GM18498 (cell line): ENCODE measurements around the gene SPRED1.
A peak's percentile ranks its signal among the peaks of the same experiment; 100 is the strongest.
"Not testable (repeated sequence)": the region's sequence is repeated elsewhere in the genome, so short reads cannot be mapped to it uniquely, and the experiment has no call there.

Source experiments
- ATAC-seq: cut with Tn5 transposase; IDR thresholded peaks from one replicate; pipeline ENCODE4 v1.9.1; 2021; ENCODE audit warnings: mild to moderate bottlenecking, moderate library complexity; ENCODE audit not compliant: unreplicated experiment

Gene SPRED1

DNA sequence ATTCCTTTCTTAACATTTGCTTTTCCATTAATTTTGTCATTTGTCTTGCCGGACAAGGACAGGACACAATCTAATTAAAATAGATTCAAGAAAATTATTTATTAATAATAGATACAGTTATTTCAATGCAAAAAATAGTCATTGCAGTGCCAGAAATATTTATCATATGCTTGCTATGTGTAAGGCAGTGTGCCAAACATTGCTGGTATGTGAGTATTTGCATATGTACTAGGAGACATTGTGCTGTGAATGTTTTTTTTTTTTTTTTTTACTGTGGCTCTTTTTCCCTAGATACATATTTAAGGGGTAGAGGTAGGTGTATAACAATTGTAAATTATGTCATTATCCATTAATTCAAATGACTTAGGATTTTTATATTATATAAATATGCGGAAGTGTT lies 23.3 kb downstream of the SPRED1 start:
- ATAC-seq, result no peak

DNA sequence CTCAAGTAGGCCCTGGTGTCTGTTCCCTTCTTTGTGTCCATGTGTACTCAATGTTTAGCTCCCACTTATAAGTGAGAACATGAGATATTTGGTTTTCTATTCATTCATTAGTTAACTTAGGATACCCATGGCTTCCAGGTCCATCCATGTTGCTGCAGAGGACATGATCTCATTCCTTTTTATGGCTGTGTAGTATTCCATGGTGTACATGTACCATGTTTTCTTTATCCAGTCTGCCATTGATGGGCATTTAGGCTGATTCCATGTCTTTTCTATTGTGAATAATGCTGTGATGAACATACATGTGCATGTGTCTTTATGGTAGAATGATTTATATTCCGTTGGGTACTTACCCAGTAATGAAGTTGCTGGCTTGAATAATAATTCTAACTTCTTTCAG lies 24.6 kb downstream of the SPRED1 start:
- not testable (repeated sequence) for ATAC-seq

DNA sequence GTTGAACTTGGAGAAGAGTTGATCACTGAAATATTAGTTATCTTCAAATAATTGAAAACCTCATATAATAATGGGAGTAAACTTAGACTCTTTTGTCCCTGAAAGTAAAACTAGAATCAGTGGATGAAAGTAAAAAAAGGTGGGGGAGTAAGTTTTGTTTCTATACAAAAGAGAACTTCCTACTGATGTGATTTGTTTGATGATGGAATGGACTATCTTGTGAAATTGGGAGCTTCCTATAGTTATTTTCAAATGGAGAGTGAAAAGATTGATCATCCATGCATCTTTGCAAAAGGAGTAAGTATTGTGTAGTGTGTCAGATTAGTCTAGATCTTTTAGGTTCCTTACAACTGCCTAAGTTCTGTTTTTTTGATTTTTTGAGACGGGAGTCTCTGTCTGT lies 28.4 kb downstream of the SPRED1 start:
- ATAC-seq, result no peak

DNA sequence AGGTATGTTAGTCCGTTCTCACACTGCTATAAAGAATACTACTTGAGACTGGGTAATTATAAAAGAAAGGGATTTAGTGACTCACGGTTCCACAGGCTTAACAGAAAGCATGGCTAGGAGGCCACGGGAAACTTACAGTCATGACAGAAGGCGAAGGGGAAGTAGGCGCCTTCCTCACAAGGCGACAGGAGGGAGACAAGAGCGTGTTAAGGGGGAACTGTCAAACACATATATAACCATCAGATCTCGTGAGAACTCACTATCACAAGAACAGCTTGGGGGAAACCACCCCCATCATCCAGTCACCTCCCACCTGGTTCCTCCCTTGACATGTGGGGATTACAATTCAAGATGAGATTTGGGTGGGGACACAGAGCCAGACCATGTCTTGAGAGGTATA lies 30.4 kb downstream of the SPRED1 start:
- no peak for ATAC-seq

DNA sequence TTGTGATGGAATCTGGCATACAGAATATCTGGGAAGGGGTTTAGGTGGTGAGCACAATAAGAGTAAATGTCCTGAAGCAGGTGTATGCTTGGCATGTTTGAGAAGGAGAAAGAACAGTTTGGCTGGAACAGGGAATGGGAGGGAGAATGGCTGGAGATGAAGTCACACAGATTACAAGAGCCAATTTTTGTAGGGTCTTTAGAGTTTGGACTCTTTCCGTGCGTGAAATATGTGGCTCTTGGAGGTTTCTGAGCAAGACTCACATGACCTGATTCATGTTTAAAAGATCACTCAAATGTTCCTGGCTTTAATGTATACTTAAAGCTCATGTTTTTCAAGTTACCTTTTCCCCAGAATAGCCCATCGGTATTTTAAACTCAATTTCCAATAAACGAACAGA lies 32.8 kb downstream of the SPRED1 start:
- no peak for ATAC-seq

DNA sequence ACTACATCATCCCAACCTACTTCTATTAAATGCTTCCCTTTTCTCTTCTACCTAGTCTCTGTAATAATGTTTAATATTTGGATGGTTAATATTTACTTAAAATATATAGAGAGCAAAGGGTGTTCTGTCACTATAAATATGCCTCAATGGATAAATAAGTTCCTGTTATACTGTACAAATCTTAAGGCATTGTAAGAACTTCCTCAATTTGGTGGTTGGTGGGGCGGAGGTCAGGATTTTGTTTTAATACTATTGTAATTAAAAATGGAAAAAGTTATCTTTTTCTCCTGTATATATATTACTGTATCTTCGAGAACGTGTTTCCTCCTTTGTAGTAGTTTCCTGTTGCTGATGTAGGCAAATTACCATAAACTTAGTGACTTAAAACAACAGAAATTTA lies 41.5 kb downstream of the SPRED1 start:
- ATAC-seq, result no peak

DNA sequence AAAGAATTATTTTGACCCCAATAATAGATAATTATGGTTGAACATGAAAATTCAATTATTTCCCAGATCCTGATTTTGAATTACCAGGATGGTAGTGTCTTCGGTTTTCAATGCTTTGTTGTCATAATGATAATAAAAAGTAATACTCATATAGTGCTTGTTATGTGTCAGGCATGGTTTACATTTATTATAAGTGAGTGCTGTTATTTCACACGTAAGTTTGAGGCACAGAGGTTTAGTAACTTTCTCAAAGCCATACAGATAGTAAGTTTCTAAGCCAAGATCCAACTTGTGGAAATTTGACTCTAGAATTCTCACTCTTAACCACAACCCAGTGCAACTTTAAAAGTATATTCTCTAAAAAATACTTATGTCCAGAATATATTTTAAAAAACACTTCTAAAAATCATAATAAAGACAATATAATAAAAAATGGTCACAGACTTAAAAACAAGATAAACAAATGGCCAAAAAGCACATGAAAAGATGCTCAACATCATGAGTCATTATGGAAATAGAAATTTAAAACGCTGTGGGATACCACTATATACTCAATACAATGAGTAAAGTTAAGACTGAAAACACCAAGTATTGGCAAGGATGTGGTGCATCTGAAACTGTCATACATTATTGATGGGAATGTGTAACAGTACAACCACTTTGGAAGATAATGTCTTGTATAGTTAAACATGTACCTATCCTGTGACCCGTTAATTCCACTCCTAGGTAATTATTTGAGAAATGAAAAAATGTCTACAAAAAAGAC lies 45.2 kb downstream of the SPRED1 start:
- peak; percentile 58 for ATAC-seq

DNA sequence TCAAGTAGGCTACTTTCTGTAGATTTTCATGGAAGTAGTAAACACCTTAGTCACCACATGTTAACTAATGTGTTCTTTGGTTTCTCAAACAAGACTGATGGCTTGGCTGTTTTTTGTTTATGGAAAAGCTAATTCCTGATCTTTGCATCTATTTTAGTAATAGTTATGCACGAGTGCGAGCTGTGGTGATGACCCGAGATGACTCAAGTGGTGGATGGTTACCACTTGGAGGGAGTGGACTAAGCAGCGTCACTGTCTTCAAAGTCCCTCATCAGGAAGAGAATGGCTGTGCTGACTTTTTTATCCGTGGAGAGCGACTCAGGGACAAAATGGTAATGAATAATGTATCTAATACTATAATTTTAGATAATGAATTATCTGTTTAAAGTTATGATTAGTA lies 46.6 kb downstream of the SPRED1 start:
- ATAC-seq, result no peak

DNA sequence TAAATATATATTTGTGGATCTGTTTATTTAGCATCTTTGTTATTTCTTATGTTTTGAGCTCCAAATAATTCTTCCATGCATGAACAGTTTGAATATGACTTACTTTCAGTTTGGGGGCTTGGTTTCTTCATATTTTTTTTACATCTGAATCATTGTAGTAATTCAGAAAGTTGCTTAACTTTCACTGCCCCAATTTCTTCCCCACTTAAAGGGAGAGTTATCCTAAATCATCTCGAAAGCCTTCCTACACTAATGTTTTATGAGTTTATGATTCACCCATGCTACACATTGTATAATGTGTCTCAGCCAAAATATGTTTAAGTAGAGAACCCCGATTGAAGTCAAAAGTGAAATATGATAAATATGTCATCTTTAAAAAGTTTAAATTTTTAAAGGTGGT lies 47.8 kb downstream of the SPRED1 start:
- no peak for ATAC-seq

DNA sequence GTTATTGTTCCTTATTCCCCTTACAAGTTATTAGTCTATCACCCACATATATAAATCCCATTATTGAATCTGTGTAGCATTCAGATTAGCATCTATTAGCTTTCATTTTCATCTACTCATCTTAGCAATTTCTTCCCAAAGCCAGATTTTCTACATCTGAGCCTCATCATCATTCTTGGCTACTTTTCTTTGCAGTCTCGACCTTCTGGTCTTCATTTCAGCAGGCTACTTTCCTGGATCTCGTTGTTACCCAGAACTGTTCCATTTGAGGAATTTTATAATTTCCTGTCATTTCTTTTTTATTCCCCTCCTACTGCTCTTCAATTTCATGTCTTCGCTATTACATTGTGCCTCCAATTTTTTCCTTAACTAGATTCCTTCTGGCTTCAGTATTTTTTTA lies 51.8 kb downstream of the SPRED1 start:
- no peak for ATAC-seq

DNA sequence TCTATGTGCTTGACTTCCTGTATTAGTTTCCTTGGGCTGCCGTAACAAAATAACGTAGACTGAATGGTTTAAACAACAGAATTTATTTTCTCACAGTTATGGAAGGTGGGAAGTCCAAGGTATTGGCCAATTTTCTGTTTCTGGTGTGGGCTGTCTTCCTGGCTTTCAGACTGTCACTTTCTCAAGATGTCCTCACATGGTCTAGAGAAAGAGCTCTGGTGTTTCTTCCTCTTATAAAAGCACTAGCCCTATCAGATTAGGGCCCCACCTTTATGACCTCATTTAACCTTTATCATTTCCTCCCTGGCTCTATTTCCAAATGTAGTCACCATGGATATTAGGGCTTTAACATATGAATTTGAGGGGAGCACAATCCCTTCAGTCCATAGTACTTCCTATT lies 54.6 kb downstream of the SPRED1 start:
- ATAC-seq, result no peak

DNA sequence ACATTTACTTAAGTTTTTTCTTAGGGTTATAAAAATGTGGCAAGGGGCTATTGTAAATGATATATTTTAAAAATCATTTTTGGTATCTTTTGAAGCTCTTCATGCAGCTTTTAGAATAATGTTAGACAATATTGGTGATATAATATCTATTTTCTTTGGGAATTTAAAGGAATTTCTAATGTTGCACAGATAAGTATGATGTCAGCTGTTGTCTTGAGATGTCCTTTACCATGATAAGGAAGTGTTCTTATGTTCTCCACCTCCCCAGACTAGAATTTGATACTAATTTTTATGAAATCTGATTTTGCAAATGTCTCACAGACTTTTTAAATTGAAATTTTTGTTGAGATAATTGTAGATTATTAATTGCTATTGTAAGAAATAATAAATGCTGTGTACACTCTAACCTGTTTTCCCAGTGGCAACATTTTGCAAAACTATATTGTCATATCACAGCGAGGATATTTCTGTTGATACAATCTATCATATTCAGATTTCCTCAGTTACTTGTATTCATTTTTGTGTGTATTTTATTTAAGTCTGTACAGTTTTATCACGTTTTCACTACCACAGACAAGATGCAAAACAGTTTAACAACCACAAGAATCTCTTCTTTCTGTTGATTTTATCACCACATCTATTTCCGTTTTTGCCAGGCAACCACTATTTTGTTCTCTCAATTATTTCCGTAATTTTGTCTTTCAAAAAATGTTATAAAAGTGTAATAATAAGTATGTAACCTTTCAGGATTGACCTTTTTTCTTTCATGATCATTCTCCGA lies 55.4 kb downstream of the SPRED1 start:
- ATAC-seq, result no peak

DNA sequence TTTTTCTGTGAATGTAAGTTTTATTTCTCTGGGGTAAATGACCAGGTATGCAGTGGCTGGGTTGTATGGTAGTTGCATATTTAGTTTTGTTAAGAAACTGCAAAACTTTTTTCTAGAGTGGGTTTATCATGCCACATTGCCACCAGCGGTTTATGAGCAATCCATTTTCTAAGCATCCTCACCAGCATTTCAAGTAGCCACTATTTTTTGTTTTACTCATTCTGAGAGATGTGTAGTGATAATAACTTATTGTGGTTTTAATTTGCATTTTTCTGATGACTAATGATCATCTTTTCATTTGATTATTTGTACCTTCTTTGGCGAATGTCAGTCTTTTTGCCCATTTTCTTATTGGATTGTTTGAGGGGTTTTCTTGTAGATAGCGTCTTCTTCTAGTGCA lies 56.2 kb downstream of the SPRED1 start:
- no peak for ATAC-seq

DNA sequence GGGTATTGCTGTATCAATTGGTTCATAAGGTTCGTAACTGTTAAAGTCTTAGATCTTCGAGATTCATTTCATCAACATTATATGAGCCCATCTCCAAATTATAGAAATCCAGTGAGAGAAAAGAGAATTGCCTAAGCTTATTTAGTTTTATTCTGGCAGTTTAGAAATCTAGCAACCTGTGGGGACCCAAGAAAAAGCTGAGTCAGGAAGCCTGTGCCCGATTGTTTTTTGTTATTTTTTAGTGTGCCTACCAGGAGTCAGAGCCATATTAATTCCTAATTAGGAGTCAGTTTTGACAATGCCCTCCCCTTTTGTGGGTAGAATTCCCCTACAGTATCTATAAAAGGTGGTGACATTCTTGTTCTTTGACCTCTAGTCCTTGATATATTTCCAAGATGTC lies 59.6 kb downstream of the SPRED1 start:
- ATAC-seq, result no peak

DNA sequence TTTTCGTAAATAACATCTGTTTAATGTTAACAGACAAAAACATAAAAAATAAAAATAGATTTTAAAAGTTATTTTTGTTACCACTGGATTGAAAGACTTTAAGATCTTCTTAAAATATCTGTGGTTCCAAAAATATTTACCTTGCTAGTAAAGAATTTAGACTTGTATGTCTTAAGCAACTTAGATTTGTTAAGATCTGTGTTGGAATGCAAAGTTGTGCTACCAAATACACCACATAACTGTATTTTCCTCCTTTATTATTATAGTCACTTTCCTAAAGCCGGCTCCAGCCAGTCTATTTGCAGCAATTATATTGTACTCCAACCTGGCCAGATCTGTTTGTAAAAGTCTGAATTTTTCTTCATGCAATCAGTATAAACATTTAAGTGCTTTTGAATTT lies 63.7 kb downstream of the SPRED1 start:
- ATAC-seq, result no peak

DNA sequence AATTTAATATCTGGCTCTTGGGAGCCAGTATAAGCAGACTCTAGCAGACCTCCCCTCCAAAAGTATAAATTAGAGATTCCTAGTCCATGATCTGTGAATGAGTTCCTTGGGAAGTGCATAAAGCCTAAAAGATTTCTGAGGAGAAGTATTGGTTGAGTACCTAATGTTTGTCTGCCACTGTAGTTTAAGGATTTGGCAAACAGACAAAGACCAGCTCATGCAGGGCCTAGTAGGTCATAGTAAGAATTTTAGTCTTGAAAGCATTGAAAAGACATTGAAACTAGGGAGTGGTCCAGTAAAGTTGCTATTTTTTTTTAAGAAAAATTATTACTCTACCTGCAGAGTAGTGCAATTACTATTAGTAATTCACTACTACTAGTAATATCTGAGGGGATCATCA lies 67.5 kb downstream of the SPRED1 start:
- ATAC-seq, result no peak

DNA sequence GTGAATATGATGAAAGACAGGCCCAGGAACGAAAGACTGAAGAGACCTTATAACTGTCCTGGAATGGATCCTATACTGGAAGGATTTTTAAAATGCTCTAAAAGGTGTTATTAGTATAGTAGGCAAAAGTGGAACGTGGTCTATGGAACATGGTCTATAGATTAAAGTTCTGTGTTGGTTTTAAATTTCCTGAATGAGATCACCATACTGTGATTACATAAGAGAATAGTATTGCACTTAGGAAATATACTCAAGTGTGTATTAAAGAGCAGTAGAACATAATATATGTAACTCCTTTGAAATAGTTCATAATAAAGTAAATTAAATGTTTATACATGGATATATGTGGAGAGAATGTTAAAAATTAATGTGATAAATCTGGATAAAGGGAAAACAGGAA lies 68.2 kb downstream of the SPRED1 start:
- no peak for ATAC-seq

DNA sequence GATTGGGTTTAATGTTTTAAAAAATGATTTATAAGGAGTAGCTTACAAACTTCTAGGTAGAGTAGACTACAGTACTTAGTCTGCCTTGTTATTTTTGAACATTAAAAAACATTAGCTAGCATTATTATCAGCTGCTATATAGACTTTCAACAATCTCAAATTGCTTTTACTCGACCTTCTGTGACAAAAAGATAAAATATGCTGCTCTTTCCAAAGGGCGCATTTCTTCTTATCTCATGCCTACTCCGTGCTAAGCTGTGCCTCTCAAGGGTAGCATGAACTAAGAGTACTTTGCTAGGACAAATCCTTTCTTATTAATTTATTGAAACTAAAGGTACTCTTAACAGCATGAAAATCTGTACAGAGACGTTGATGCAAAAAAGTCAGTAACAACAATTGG lies 71.3 kb downstream of the SPRED1 start:
- no peak for ATAC-seq

DNA sequence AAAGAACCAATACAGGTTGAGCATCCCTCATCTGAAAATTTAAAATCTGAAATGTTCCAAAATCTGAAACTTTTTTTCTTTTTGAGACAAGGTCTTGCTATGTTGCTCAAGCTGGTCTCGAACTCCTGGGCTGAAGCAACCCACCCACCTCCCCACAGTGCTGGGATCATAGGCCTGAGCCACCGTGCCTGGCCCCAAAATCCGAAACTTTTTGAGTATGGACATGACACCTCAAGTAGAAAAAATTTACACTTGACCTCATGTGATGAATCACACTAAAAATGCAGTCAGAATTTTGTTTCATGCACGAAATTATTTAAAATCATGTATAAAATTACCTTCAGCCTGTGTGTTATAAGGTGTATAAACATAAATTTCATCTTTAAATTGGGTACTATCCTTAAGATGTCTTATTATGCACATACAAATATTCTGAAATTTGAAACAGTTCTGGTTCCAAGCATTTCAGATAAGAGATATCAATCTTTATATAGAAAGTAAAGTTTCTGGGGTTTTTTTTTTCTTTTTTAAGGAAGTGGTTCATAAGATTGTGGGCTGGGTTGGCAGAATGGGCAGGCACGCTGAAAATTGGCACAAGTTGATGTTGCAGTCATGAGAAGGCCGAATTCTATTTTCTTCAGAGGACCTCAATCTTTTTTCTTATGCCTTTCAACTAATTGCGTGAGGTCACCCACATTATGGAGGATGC lies 72.5 kb downstream of the SPRED1 start:
- no peak for ATAC-seq

DNA sequence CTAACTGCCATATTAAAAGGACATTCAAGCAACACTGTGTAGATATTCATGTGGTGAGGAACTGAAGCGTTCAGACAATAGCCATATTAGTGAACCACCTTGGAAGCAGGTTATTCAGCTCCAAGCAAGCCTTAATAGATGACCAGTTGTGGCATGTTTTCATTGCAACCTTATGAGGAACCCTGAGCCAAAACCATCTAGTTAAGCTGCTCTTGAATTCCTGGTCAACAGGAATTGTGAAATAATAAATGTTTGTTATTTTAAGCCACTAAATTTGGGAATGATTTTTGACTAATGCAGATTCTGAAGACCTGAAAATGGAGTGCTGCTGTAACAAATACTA lies 73.0 kb downstream of the SPRED1 start:
- ATAC-seq, result no peak

DNA sequence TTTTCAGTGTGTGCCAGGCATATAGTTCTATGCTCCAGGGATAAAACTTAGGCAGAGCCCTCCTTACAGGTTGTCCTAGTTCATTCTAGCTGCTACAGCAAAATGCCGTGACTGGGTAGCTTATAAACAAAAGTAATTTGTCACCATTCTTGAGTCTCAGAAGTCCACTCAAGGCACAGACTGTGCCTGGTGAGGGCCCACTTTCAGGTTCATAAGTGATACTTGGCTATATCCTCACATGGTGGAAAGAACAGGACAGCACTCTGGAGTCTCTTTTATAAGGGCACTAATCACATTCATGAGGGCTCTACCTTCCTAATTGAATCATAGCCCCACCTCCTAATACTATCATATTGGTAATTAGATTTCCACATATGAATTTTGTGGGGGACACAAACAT lies 80.1 kb downstream of the SPRED1 start:
- ATAC-seq, result no peak

DNA sequence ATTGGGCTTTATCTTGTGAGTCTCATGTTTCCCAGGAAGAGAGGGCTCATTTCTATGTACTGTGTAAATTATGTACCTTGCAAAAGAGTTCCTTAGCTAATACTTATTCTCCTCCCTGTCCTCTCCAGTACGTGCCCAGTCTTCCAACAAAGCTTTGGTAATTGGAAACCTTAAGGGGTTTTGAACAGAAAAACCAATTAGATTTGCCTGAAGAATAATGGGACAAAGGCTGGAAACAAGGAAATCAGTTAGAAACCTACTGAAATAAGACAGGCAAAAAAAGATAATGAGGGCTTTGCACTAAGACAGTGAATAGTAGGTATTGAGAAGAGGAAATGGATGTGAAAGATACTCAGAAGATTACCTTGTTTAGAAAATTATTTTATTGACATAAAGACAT lies 82.5 kb downstream of the SPRED1 start:
- ATAC-seq, result no peak
